HG02678 (cell line): Measurements from ENCODE around the gene SDF2L1.

ENCODE experiments used
- ATAC-seq: cut with Tn5 transposase; IDR thresholded peaks from one replicate; pipeline ENCODE4 v1.9.1; 2021; ENCODE audit warnings: mild to moderate bottlenecking, moderate library complexity; ENCODE audit not compliant: unreplicated experiment

Gene SDF2L1

GRCh38 chr22:21622011-21622918 is 19.8 kb upstream of the SDF2L1 start:
- ATAC-seq, result no peak

GRCh38 chr22:21622919-21623647 is 19.0 kb upstream of the SDF2L1 start:
- no peak for ATAC-seq

- no peak for ATAC-seq
Measured at GRCh38 chr22:21623648-21623970, 18.5 kb upstream of the SDF2L1 start.

- ATAC-seq, result no peak
Measured at GRCh38 chr22:21624120-21624879, 17.8 kb upstream of the SDF2L1 start.

- ATAC-seq, result no peak
Measured at GRCh38 chr22:21624880-21625791, 17.0 kb upstream of the SDF2L1 start.

- no peak for ATAC-seq
Measured at GRCh38 chr22:21626073-21626734, 15.9 kb upstream of the SDF2L1 start.

- no peak for ATAC-seq
Measured at GRCh38 chr22:21626735-21627469, 15.2 kb upstream of the SDF2L1 start.

GRCh38 chr22:21628386-21629254 is 13.5 kb upstream of the SDF2L1 start:
- no peak for ATAC-seq

GRCh38 chr22:21629255-21630149 is 12.6 kb upstream of the SDF2L1 start, which contains the start of gene YDJC:
TSS of gene YDJC (minus strand) at chr22:21630022. CDS start at chr22:21630014, 8 bp downstream.
- peak; percentile 79 for ATAC-seq

GRCh38 chr22:21631025-21631424 is 11.1 kb upstream of the SDF2L1 start:
- ATAC-seq, result no peak

- no peak for ATAC-seq
Measured at GRCh38 chr22:21632237-21632895, 9.7 kb upstream of the SDF2L1 start, which contains the start of gene CCDC116. TSS of gene CCDC116 (plus strand) at chr22:21632760. CDS start at chr22:21633182, 422 bp downstream.

GRCh38 chr22:21632931-21633330 is 9.2 kb upstream of the SDF2L1 start:
- ATAC-seq, result no peak

GRCh38 chr22:21633481-21633880 is 8.6 kb upstream of the SDF2L1 start:
- ATAC-seq, result no peak

GRCh38 chr22:21634081-21634480 is 8.0 kb upstream of the SDF2L1 start:
- no peak for ATAC-seq

- no peak for ATAC-seq
Measured at GRCh38 chr22:21634844-21635243, 7.3 kb upstream of the SDF2L1 start.

- no peak for ATAC-seq
Measured at GRCh38 chr22:21635771-21636510, 6.2 kb upstream of the SDF2L1 start.
